A673 (cell line): ENCODE data around the gene ZNF619. TPM values are rescaled to one million over a fixed set of nuclear protein-coding genes. Genes with fewer than 3 reads are reported as not detected.

Experiments used
- BruUV-seq: library from RNA; stranded (reverse); fragments of 400-500 nt; replicated peaks from 2 replicates; lab custom pipeline; 2021; lab: Mats Ljungman, UMichigan
- CTCF ChIA-PET: fragments of 300-600 bp; sonication (Branson Sonifier 250); formaldehyde crosslinking; loops from one replicate; lab custom pipeline; 2022; ENCODE audit warnings: antibody characterized with exemption; lab: Charles Lee
- POLR2A ChIA-PET: fragments of 300-600 bp; sonication (Branson Sonifier 250); formaldehyde crosslinking; loops from one replicate; lab custom pipeline; 2022; ENCODE audit warnings: antibody characterized with exemption; ENCODE audit not compliant: low non-redundant PET; lab: Charles Lee
- DNase-seq: peaks from one replicate; pipeline ENCODE4 v3.0.0-alpha.2; 2015; ENCODE audit warnings: low spot score
- H3K27ac ChIP-seq: fragments of 200-600 bp; sonication (generic); 2 replicates; pipeline ENCODE4 v1.5.1; 2016; ENCODE audit warnings: mixed run types, low read depth, mild to moderate bottlenecking, mixed read lengths, antibody characterized with exemption, low read length; ENCODE audit not compliant: poor library complexity, severe bottlenecking
- H3K27me3 ChIP-seq: fragments of 200-600 bp; sonication (generic); replicated peaks from 2 replicates; pipeline ENCODE4 v1.6.1; 2017; ENCODE audit warnings: mixed run types, low read depth, mild to moderate bottlenecking, mixed read lengths, antibody characterized with exemption, low read length; ENCODE audit not compliant: insufficient read depth, poor library complexity
- H3K36me3 ChIP-seq: fragments of 200-600 bp; sonication (generic); 2 replicates; pipeline ENCODE4 v1.6.1; 2016; ENCODE audit warnings: mixed run types, mild to moderate bottlenecking, mixed read lengths, antibody characterized with exemption, low read length; ENCODE audit not compliant: insufficient read depth, poor library complexity, severe bottlenecking
- H3K4me1 ChIP-seq: fragments of 200-600 bp; sonication (generic); 2 replicates; pipeline ENCODE4 v1.6.1; 2017; ENCODE audit warnings: mixed run types, mild to moderate bottlenecking, mixed read lengths, antibody characterized with exemption, low read length; ENCODE audit not compliant: insufficient read depth, poor library complexity, severe bottlenecking
- H3K4me3 ChIP-seq: fragments of 200-600 bp; sonication (generic); 2 replicates; pipeline ENCODE4 v1.5.1; 2016; ENCODE audit warnings: low read depth, mixed run types, mild to moderate bottlenecking, mixed read lengths, low read length; ENCODE audit not compliant: poor library complexity, severe bottlenecking
- H3K9me3 ChIP-seq: fragments of 200-600 bp; sonication (generic); 2 replicates; pipeline ENCODE4 v1.6.1; 2016; ENCODE audit warnings: mixed run types, low read depth, mild to moderate bottlenecking, mixed read lengths, antibody characterized with exemption, low read length; ENCODE audit not compliant: poor library complexity, severe bottlenecking
- CTCF ChIP-seq: fragments of 300-800, 200-600 bp; sonication (generic); conservative IDR thresholded peaks from 2 replicates; pipeline ENCODE4 v1.5.1; 2017; ENCODE audit warnings: low read depth, mild to moderate bottlenecking, antibody characterized with exemption, low read length, moderate library complexity, mixed read lengths
- EZH2 ChIP-seq: fragments of 200-600 bp; sonication (generic); IDR thresholded peaks from 2 replicates; pipeline ENCODE4 v1.6.1; 2017; ENCODE audit warnings: borderline replicate concordance, low read depth, mild to moderate bottlenecking, mixed read lengths, antibody characterized with exemption, low read length; ENCODE audit not compliant: poor library complexity, severe bottlenecking
- intact Hi-C: fragments of 100-400 bp; cut with micrococcal nuclease; formaldehyde crosslinking; loops from one replicate; pipeline ENCODE4 v1.10.0; 2022; ENCODE audit not compliant: unreplicated experiment
- total RNA-seq: library from RNA; stranded (reverse); gene quantifications from 2 replicates; pipeline ENCODE4 v1.2.3, GENCODE V29; 2021

Gene ZNF619
- total RNA-seq, 1 experiment from 2014 or later = 3.3 TPM

DNA sequence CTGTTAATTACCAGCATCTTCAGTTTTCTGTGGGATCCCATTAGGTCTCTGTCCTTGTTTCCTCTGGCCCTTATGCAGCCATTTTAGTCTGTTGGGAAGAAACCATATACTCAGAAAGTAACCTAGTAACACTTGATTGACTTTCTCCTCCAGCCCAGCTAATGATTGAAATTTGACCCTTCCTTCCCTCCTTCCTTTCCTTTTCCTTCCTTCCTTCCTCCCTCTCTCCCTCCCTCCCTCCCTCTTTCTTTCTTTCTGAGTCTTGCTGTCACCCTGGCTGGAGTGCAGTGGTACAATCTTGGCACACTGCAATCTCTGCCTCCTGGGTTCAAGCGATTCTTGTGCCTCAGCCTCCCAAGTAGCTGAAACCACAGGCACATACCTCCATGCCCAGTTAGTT lies 23.0 kb downstream of the ZNF619 start:
- POLR2A ChIA-PET = no interaction called here
- intact Hi-C loops = no loop called here
- TF ChIP-seq CTCF (no peak), EZH2 (no peak)
- no peaks in the 10 kb centered on the region for H3K4me1 ChIP-seq
- CTCF ChIA-PET = no interaction called here
- no peaks in the 10 kb centered on the region for H3K27me3 ChIP-seq
- no peak for DNase-seq
- no peaks in the 10 kb centered on the region for H3K9me3 ChIP-seq
- no peak overlapping the region for H3K4me3 ChIP-seq
- no peak overlapping the region for H3K27ac ChIP-seq
- BruUV-seq = no TSS peak
- no peaks in the 10 kb centered on the region for H3K36me3 ChIP-seq

DNA sequence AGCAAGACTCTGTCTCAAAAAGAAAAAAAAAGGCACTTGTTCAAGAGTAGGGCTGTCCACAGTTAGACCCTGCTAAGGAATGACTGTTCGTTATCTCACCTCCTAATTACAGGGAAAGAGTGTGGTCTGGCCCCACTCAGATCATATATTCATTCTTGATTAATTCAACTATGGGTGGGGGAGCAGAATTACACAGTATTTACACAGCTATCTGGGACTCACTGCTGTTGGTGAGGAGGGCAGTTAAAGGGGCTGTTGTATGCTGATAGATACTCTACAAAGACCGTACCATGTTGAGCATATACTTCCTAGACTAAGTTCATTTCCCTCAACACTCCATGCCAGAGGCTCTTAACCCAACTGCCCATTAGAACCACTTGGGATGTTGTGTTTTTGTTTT lies 25.1 kb downstream of the ZNF619 start:
- Histone ChIP-seq H3K4me3 (no peak overlapping the region), H3K27ac (no peak overlapping the region), H3K9me3 (no peaks in the 10 kb centered on the region), H3K4me1 (no peaks in the 10 kb centered on the region), H3K27me3 (no peaks in the 10 kb centered on the region), H3K36me3 (no peaks in the 10 kb centered on the region)
- intact Hi-C loops = no loop called here
- ChIA-PET CTCF (no interaction called here), POLR2A (no interaction called here)
- DNase-seq = no peak
- TF ChIP-seq EZH2 (no peak), CTCF (no peak)
- no TSS peak for BruUV-seq

GRCh38 chr3:40504636-40505430 lies 27.9 kb downstream of the ZNF619 start:
- BruUV-seq = no TSS peak
- Histone ChIP-seq H3K4me1 (no peaks in the 10 kb centered on the region), H3K9me3 (no peaks in the 10 kb centered on the region), H3K36me3 (no peaks in the 10 kb centered on the region), H3K4me3 (peak overlapping the region; percentile 60), H3K27ac (no peak overlapping the region), H3K27me3 (no peaks in the 10 kb centered on the region)
- DNase-seq = peak; percentile 19
- intact Hi-C loops = no loop called here
- CTCF ChIA-PET = no interaction called here
- TF ChIP-seq CTCF = no peak
- TF ChIP-seq EZH2 = no peak
- POLR2A ChIA-PET = no interaction called here
